Activated B cell treated with CpG ODN at 0.5 μM for 24 hours (primary cell): Measurements from ENCODE around the gene RAB22A. TPM values are rescaled to one million over a fixed set of nuclear protein-coding genes. Genes with fewer than 3 reads are reported as not detected.

ENCODE experiments used
- ATAC-seq: fragments of 200-7000 bp; cut with Tn5 transposase; one replicate; pipeline ENCODE4 v1.10.0; 2021; ENCODE audit warnings: low read depth, mild to moderate bottlenecking, moderate library complexity
- CTCF ChIA-PET: fragments of 350-600 bp; sonication (Branson Sonifier 250); formaldehyde crosslinking; loops from one replicate; lab custom pipeline; 2021; ENCODE audit warnings: antibody characterized with exemption; lab: Charles Lee
- POLR2A ChIA-PET: fragments of 350-600 bp; sonication (Branson Sonifier 250); formaldehyde crosslinking; loops from one replicate; lab custom pipeline; 2021; ENCODE audit warnings: antibody characterized with exemption; lab: Charles Lee
- DNase-seq: peaks from one replicate; pipeline ENCODE4 v3.0.0; 2022
- H3K27ac Mint-ChIP-seq: one replicate; pipeline ENCODE4 v1.8.0; 2020; ENCODE audit warnings: mixed read lengths
- H3K27me3 Mint-ChIP-seq: one replicate; pipeline ENCODE4 v1.8.0; 2021; ENCODE audit warnings: mixed read lengths
- H3K36me3 Mint-ChIP-seq: one replicate; pipeline ENCODE4 v1.8.0; 2021; ENCODE audit warnings: low read depth, mixed read lengths
- H3K4me1 Mint-ChIP-seq: one replicate; pipeline ENCODE4 v1.8.0; 2021; ENCODE audit warnings: mixed read lengths
- H3K4me3 Mint-ChIP-seq: one replicate; pipeline ENCODE4 v1.8.0; 2020; ENCODE audit warnings: mild to moderate bottlenecking, mixed read lengths
- H3K9me3 Mint-ChIP-seq: one replicate; pipeline ENCODE4 v1.8.0; 2020; ENCODE audit warnings: mixed read lengths
- intact Hi-C: fragments of 100-400 bp; cut with micrococcal nuclease; formaldehyde crosslinking; loops from one replicate; pipeline ENCODE4 v1.15.1; 2024
- total RNA-seq: library from RNA; stranded (reverse); gene quantifications from 2 replicates; pipeline ENCODE4 v1.2.3, GENCODE V29; 2022
- TF ChIP-seq, protein P1 (sequence below): fragments of 200-600 bp; IDR thresholded peaks from one replicate; pipeline ENCODE4 v1.8.0; 2022; ENCODE audit warnings: antibody characterized with exemption, mild to moderate bottlenecking

The RAB22A gene
- total RNA-seq, 1 donor from 2014 or later: 15.7 TPM

DNA sequence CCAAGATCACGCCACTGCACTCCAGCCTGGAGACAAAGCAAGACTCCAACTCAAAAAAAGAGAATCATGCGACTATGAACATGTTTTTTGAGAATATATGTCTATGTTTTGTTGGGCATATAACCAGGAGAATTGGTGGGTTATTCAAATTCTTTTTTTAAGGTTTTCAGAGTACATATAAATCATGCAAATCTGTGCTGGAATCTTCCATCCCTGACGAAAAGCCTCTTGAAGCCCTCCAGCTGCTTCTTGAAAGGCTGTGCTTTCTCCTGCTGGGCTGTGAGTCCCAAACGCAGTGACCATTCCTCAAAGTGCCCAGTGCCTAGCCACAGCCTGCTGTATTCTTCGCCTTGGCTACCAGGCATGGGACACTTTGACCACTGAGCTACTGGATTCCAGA is 9.2 kb upstream of the RAB22A start:
- Mint-ChIP-seq H3K4me3 (no peak overlapping the region), H3K36me3 (peaks cover 26% of the 10 kb centered on the region), H3K9me3 (no peaks in the 10 kb centered on the region), H3K27me3 (no peaks in the 10 kb centered on the region), H3K27ac (no peak overlapping the region), H3K4me1 (peaks cover 18% of the 10 kb centered on the region)
- DNase-seq (no peak), ATAC-seq (no peak)
- ChIA-PET CTCF (no interaction called here), POLR2A (no interaction called here)
- intact Hi-C loops: loop anchor here (10.0 kb wide), 2 partner anchors 704 to 826 kb away; partner anchors contain the start of gene CTSZ
- TF ChIP-seq, protein P1, sequence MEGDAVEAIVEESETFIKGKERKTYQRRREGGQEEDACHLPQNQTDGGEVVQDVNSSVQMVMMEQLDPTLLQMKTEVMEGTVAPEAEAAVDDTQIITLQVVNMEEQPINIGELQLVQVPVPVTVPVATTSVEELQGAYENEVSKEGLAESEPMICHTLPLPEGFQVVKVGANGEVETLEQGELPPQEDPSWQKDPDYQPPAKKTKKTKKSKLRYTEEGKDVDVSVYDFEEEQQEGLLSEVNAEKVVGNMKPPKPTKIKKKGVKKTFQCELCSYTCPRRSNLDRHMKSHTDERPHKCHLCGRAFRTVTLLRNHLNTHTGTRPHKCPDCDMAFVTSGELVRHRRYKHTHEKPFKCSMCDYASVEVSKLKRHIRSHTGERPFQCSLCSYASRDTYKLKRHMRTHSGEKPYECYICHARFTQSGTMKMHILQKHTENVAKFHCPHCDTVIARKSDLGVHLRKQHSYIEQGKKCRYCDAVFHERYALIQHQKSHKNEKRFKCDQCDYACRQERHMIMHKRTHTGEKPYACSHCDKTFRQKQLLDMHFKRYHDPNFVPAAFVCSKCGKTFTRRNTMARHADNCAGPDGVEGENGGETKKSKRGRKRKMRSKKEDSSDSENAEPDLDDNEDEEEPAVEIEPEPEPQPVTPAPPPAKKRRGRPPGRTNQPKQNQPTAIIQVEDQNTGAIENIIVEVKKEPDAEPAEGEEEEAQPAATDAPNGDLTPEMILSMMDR: no peak

DNA sequence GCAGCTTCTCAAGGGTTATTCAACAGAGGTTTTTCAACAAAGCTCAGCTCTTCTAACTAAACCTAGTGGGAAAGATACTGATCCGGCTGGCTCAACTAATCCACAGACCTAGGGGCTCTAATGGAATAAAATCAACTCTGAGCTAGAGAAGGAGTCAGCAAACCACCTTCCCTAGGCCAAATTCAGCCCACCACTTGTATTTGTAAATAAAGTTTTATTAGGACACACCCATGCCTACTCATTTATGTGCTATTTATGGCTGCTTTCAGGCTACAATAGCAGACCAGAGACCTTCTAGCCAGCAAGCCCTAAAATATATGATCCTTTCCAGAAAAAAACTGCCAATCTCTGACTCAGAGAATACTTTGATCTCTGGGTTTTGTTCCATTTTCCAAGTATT is 6.0 kb upstream of the RAB22A start:
- Mint-ChIP-seq H3K27me3 (no peaks in the 10 kb centered on the region), H3K4me1 (peaks cover 38% of the 10 kb centered on the region), H3K27ac (no peak overlapping the region), H3K4me3 (no peak overlapping the region), H3K9me3 (no peaks in the 10 kb centered on the region), H3K36me3 (peaks cover 26% of the 10 kb centered on the region)
- no peak for DNase-seq
- POLR2A ChIA-PET: interaction anchor here (0.6 kb wide), 1 partner anchor 966 kb away, joined by 5 read pairs; no protein-coding TSS in a partner anchor
- intact Hi-C loops: loop anchor here (10.0 kb wide), 2 partner anchors 701 to 829 kb away; partner anchors contain the start of gene CTSZ
- CTCF ChIA-PET: no interaction called here
- no peak for ATAC-seq
- TF ChIP-seq, protein P1: no peak

DNA sequence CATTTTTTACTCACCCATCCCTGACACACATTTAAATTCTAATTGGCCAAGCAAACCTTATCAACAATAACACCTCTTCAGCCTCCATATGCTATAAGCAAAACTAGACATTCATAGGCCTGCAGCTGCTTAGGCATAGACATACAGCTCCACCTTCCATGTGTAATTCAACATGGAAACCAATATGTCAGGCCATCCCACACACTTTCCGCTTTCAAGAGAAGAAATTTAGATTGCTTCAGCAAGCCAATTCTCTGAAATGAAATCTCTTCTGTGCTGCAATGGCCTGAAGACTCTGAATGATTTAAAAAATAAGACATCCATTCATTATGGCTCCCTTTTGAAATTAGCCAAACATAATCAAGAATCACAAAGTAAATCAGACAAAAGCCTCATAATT is 4.5 kb upstream of the RAB22A start:
- no peak overlapping the region for H3K4me3 Mint-ChIP-seq
- H3K27me3 Mint-ChIP-seq: no peaks in the 10 kb centered on the region
- TF ChIP-seq, protein P1: no peak
- peak overlapping the region; percentile 94 for H3K27ac Mint-ChIP-seq
- intact Hi-C loops: loop anchor here (5.0 to 10.0 kb wide), 4 partner anchors 593 to 1913 kb away; partner anchors contain the start of genes AURKA, CSTF1, CTSZ and PMEPA1
- ATAC-seq (no peak), DNase-seq (no peak)
- no peaks in the 10 kb centered on the region for H3K9me3 Mint-ChIP-seq
- ChIA-PET POLR2A (interaction anchor here (1.3 kb wide), 1 partner anchor 727 kb away, joined by 4 read pairs; the partner anchor contains the start of gene ATP5F1E), CTCF (no interaction called here)
- H3K36me3 Mint-ChIP-seq: peaks cover 26% of the 10 kb centered on the region
- peaks cover 40% of the 10 kb centered on the region for H3K4me1 Mint-ChIP-seq

DNA sequence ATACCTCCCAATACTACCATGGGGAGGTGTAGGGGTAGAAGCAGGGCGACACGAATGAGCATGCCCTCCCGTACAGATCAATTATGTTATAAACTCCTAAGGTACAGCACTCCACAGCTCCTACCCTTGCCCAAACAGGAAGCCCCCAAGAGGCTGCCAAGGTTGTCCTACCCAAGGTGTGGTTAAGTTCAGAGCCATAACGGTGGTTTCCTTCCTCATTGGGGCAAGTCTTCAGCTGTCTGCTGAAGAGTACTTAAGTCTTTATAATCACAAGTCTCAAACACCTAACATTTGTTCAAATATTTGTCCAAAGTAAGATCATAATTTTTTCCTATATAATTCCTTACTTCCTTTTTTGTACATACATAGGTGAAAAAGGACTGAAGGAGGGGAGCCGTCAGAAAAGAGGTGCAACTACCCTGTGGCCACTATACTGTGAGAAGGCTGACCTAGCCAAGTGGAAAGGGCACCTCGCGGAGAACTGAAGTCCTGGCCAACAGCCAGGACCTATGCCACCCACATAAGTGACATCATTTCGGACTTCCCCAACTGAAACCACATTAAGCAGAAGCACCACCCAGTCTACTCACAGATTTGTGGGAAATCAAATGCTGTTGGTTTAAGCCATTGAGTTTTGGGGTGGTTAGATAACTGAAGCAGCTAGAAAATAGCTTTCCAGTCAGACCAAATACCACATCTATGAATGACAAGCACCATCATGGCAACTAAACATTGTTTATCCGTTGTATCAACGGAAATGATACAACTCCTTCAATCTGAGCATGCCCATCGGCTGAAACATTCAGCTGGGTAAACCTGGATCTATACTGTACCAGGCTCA is 2.9 kb upstream of the RAB22A start:
- ChIA-PET CTCF (interaction anchor here (0.9 to 1.4 kb wide), 2 partner anchors 72 to 345 kb away, joined by 3 to 5 read pairs; partner anchors contain the start of gene STX16), POLR2A (interaction anchor here (0.8 to 3.2 kb wide), 10 partner anchors 10 to 914 kb away, joined by 3 to 27 read pairs (median 7); partner anchors contain the start of genes ATP5F1E, STX16 and VAPB)
- ATAC-seq: peak; percentile 61
- peak overlapping the region; percentile 94 for H3K27ac Mint-ChIP-seq
- H3K9me3 Mint-ChIP-seq: no peaks in the 10 kb centered on the region
- H3K4me3 Mint-ChIP-seq: peak overlapping the region; percentile 73
- peaks cover 19% of the 10 kb centered on the region for H3K36me3 Mint-ChIP-seq
- peaks cover 49% of the 10 kb centered on the region for H3K4me1 Mint-ChIP-seq
- TF ChIP-seq, protein P1: no peak
- H3K27me3 Mint-ChIP-seq: no peaks in the 10 kb centered on the region
- intact Hi-C loops: loop anchor here (1.0 to 10.0 kb wide), 9 partner anchors 69 to 1914 kb away; partner anchors contain the start of genes AURKA, CSTF1, CTSZ and PMEPA1
- DNase-seq: peak; percentile 53

DNA sequence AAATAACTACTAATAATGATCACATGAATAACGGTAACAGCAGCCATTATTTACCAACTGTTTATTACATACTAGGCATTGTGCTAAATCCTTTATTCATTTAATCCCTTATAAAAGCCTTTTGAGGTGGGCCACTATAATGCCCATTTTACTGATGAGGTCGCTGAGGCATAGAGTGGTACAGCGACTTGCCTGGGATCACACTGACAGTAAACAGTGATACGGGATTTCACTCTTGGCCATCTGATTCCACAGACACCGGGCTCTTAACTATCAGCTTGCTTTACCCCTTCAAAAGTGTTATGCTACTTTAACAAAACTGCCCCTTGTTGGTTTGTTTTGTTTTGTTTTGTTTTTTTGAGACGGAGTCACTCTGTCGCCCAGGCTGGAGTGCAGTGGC is 2.2 kb upstream of the RAB22A start:
- H3K27ac Mint-ChIP-seq: peak overlapping the region; percentile 94
- H3K27me3 Mint-ChIP-seq: no peaks in the 10 kb centered on the region
- peaks cover 51% of the 10 kb centered on the region for H3K4me1 Mint-ChIP-seq
- TF ChIP-seq, protein P1: no peak
- CTCF ChIA-PET: interaction anchor here (1.4 kb wide), 1 partner anchor 344 kb away, joined by 3 read pairs; the partner anchor contains the start of gene STX16
- intact Hi-C loops: loop anchor here (1.0 to 10.0 kb wide), 6 partner anchors 152 to 1915 kb away; partner anchors contain the start of genes AURKA, CSTF1, CTSZ and PMEPA1
- POLR2A ChIA-PET: interaction anchor here (0.6 to 3.2 kb wide), 6 partner anchors 10 to 915 kb away, joined by 4 to 27 read pairs (median 7); partner anchors contain the start of genes STX16 and VAPB
- peaks cover 20% of the 10 kb centered on the region for H3K36me3 Mint-ChIP-seq
- peak overlapping the region; percentile 73 for H3K4me3 Mint-ChIP-seq
- DNase-seq (no peak), ATAC-seq (no peak)
- no peaks in the 10 kb centered on the region for H3K9me3 Mint-ChIP-seq
